OCI-LY1 (cell line): Measurements from ENCODE around the gene GPR108.

Experiments used
- H2AFZ ChIP-seq: fragments of 200-600 bp; sonication (generic), shearing (Covaris generic); 2 replicates; pipeline ENCODE4 v1.6.0; 2014; ENCODE audit warnings: antibody characterized with exemption, mild to moderate bottlenecking, low read length
- H3F3A ChIP-seq: fragments of 200-600 bp; sonication (generic), shearing (Covaris generic); 2 replicates; pipeline ENCODE4 v1.6.0; 2014; ENCODE audit warnings: mild to moderate bottlenecking, antibody characterized with exemption, low read length, moderate library complexity; ENCODE audit not compliant: insufficient read depth
- H3K27ac ChIP-seq: fragments of 200-600 bp; sonication (generic); 2 replicates; pipeline ENCODE4 v1.5.1; 2014; ENCODE audit warnings: low read length, mixed run types, mild to moderate bottlenecking, low read depth; ENCODE audit not compliant: poor library complexity, severe bottlenecking
- H3K27me3 ChIP-seq: fragments of 200-600 bp; sonication (generic); 2 replicates; pipeline ENCODE4 v1.6.0; 2014; ENCODE audit warnings: antibody characterized with exemption, mild to moderate bottlenecking, low read length, moderate library complexity; ENCODE audit not compliant: insufficient read depth
- H3K36me3 ChIP-seq: fragments of 200-600 bp; sonication (generic); 2 replicates; pipeline ENCODE4 v1.6.1; 2014; ENCODE audit warnings: mild to moderate bottlenecking, antibody characterized with exemption, low read length, moderate library complexity, mixed read lengths; ENCODE audit not compliant: insufficient read depth
- H3K4me1 ChIP-seq: fragments of 200-600 bp; sonication (generic); 2 replicates; pipeline ENCODE4 v1.5.1; 2014; ENCODE audit warnings: mild to moderate bottlenecking, low read length, moderate library complexity; ENCODE audit not compliant: insufficient read depth, severe bottlenecking
- H3K4me2 ChIP-seq: fragments of 200-600 bp; sonication (generic), shearing (Covaris generic); 2 replicates; pipeline ENCODE4 v1.6.1; 2014; ENCODE audit warnings: low read length
- H3K4me3 ChIP-seq: fragments of 200-600 bp; sonication (generic); 2 replicates; pipeline ENCODE4 v1.5.1; 2014; ENCODE audit warnings: low read length, low read depth, mild to moderate bottlenecking, mixed read lengths; ENCODE audit not compliant: poor library complexity, severe bottlenecking
- H3K79me2 ChIP-seq: fragments of 200-600 bp; shearing (Covaris generic); 2 replicates; pipeline ENCODE4 v1.6.1; 2016; ENCODE audit warnings: mixed run types, low read length, mixed read lengths; ENCODE audit not compliant: insufficient read depth
- H3K9ac ChIP-seq: fragments of 200-600 bp; sonication (generic), shearing (Covaris generic); 2 replicates; pipeline ENCODE4 v1.6.1; 2014; ENCODE audit warnings: mild to moderate bottlenecking, low read length, mixed read lengths
- H3K9me2 ChIP-seq: fragments of 200-600 bp; sonication (generic), shearing (Covaris generic); 2 replicates; pipeline ENCODE4 v1.6.1; 2014; ENCODE audit warnings: low read depth, mild to moderate bottlenecking, low read length, mixed read lengths
- H3K9me3 ChIP-seq: fragments of 200-600 bp; shearing (Covaris generic); 2 replicates; pipeline ENCODE4 v1.6.1; 2014; ENCODE audit warnings: low read length, mixed read lengths
- H4K20me1 ChIP-seq: fragments of 200-600 bp; sonication (generic), shearing (Covaris generic); 2 replicates; pipeline ENCODE4 v1.6.0; 2016; ENCODE audit warnings: mild to moderate bottlenecking, low read length; ENCODE audit not compliant: insufficient read depth
- EZH2 ChIP-seq: fragments of 200-600 bp; sonication (generic), shearing (Covaris generic); IDR thresholded peaks from 2 replicates; pipeline ENCODE4 v1.8.0; 2017; ENCODE audit warnings: borderline replicate concordance, mixed run types, mild to moderate bottlenecking, antibody characterized with exemption, low read length, moderate library complexity, mixed read lengths
- TF ChIP-seq, protein P1 (sequence below): fragments of 200-600 bp; sonication (generic), shearing (Covaris generic); IDR thresholded peaks from 2 replicates; pipeline ENCODE4 v1.5.1; 2017; ENCODE audit warnings: mild to moderate bottlenecking, antibody characterized with exemption, low read length, moderate library complexity, mixed read lengths

GPR108 gene

GRCh38 chr19:6737284-6737872 lies at the start of gene GPR108:
TSS of gene GPR108 (minus strand) at chr19:6737580. CDS start at chr19:6737576, 4 bp downstream.
- Histone ChIP-seq H3K4me2 (peak within 1 kb of the TSS; percentile 84), H3K9me2 (no peaks in the 10 kb centered on the region), H3K4me1 (peaks cover 48% of the 10 kb centered on the region), H2AFZ (no peak within 1 kb of the TSS), H4K20me1 (no peaks in the 10 kb centered on the region), H3K9ac (peak within 1 kb of the TSS; percentile 70), H3K4me3 (peak within 1 kb of the TSS; percentile 74), H3F3A (peaks cover 7% of the 10 kb centered on the region; the same call in 1 of the 2 replicates), H3K27me3 (no peaks in the 10 kb centered on the region), H3K36me3 (no peaks in the 10 kb centered on the region), H3K79me2 (no peaks in the 10 kb centered on the region), H3K9me3 (no peaks in the 10 kb centered on the region), H3K27ac (peak within 1 kb of the TSS; percentile 89)
- no peak for TF ChIP-seq EZH2
- TF ChIP-seq, protein P1, sequence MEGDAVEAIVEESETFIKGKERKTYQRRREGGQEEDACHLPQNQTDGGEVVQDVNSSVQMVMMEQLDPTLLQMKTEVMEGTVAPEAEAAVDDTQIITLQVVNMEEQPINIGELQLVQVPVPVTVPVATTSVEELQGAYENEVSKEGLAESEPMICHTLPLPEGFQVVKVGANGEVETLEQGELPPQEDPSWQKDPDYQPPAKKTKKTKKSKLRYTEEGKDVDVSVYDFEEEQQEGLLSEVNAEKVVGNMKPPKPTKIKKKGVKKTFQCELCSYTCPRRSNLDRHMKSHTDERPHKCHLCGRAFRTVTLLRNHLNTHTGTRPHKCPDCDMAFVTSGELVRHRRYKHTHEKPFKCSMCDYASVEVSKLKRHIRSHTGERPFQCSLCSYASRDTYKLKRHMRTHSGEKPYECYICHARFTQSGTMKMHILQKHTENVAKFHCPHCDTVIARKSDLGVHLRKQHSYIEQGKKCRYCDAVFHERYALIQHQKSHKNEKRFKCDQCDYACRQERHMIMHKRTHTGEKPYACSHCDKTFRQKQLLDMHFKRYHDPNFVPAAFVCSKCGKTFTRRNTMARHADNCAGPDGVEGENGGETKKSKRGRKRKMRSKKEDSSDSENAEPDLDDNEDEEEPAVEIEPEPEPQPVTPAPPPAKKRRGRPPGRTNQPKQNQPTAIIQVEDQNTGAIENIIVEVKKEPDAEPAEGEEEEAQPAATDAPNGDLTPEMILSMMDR = no peak

GRCh38 chr19:6779206-6779605 lies 41.8 kb upstream of the GPR108 start:
- no peak for TF ChIP-seq EZH2
- TF ChIP-seq, protein P1 = no peak
- Histone ChIP-seq H3K4me2 (peak overlapping the region; percentile 37; the same call in 1 of the 2 replicates), H2AFZ (no peak overlapping the region), H3K4me3 (no peak overlapping the region), H3K36me3 (peaks cover 57% of the 10 kb centered on the region), H3F3A (no peaks in the 10 kb centered on the region), H3K9ac (no peak overlapping the region), H3K9me2 (no peaks in the 10 kb centered on the region), H3K27me3 (no peaks in the 10 kb centered on the region), H3K79me2 (peaks cover 75% of the 10 kb centered on the region), H3K4me1 (peaks cover 32% of the 10 kb centered on the region), H4K20me1 (no peaks in the 10 kb centered on the region), H3K9me3 (no peaks in the 10 kb centered on the region), H3K27ac (peak overlapping the region; percentile 16)

DNA sequence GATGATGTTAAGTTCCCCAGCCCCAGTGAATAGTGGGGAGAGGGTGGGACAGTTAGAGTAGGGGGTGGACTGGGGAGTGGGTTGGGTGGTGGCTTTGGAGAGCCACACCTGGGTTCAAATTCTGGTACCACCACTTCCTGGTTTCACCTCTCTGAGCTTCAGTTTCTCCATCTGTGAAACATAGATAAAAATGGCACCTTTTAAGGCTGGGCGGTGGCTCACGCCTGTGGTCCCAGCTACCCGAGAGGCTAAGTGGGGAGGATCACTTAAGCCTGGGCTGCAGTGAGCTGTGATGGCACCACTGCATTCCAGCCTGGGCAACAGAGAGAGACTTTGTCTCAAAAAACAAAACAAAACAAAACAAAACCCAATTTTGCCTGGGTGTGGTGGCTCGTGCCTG lies 41.0 kb upstream of the GPR108 start:
- Histone ChIP-seq H3K4me2 (no peak overlapping the region), H3K27me3 (no peaks in the 10 kb centered on the region), H3K4me3 (no peak overlapping the region), H3F3A (no peaks in the 10 kb centered on the region), H4K20me1 (no peaks in the 10 kb centered on the region), H3K9me2 (no peaks in the 10 kb centered on the region), H3K4me1 (peaks cover 35% of the 10 kb centered on the region), H2AFZ (no peak overlapping the region), H3K9me3 (no peaks in the 10 kb centered on the region), H3K36me3 (peaks cover 55% of the 10 kb centered on the region), H3K9ac (no peak overlapping the region), H3K79me2 (peaks cover 82% of the 10 kb centered on the region), H3K27ac (peak overlapping the region; percentile 47)
- TF ChIP-seq, protein P1 = no peak
- TF ChIP-seq EZH2 = no peak
